Neural cell (in vitro differentiated cells): ENCODE data around the gene FHDC1.

Source experiments
- EP300 ChIP-seq: fragments of 450-650 bp; conservative IDR thresholded peaks from 2 replicates; pipeline ENCODE4 v1.6.1; 2014; ENCODE audit warnings: antibody characterized with exemption, mild to moderate bottlenecking, moderate library complexity; ENCODE audit not compliant: poor library complexity, severe bottlenecking
- EZH2 ChIP-seq: fragments of 200-600, 300-800 bp; shearing (Covaris generic), sonication (generic); IDR thresholded peaks from 2 replicates; pipeline ENCODE4 v1.6.1; 2014; ENCODE audit warnings: antibody characterized with exemption, low read length, borderline replicate concordance, mild to moderate bottlenecking; ENCODE audit not compliant: insufficient read depth, poor library complexity, severe bottlenecking
- POLR2AphosphoS5 ChIP-seq: IDR thresholded peaks from 2 replicates; pipeline ENCODE4 v1.6.1; 2012
- RAD21 ChIP-seq: fragments of 450-650 bp; conservative IDR thresholded peaks from 2 replicates; pipeline ENCODE4 v1.6.1; 2014; ENCODE audit warnings: antibody characterized with exemption, mild to moderate bottlenecking, moderate library complexity
- SMC3 ChIP-seq: fragments of 450-650 bp; conservative IDR thresholded peaks from 2 replicates; pipeline ENCODE4 v1.6.1; 2014; ENCODE audit warnings: antibody characterized with exemption, mild to moderate bottlenecking, moderate library complexity; ENCODE audit not compliant: poor library complexity
- TAF1 ChIP-seq: IDR thresholded peaks from 2 replicates; pipeline ENCODE4 v1.6.1; 2012; ENCODE audit warnings: low read depth
- TF ChIP-seq, protein P1 (sequence below): fragments of 450-650 bp; IDR thresholded peaks from 2 replicates; pipeline ENCODE4 v1.5.1; 2014; ENCODE audit warnings: antibody characterized with exemption, mild to moderate bottlenecking, moderate library complexity; ENCODE audit not compliant: poor library complexity, severe bottlenecking
- TF ChIP-seq, protein P2 (sequence below): IDR thresholded peaks from 2 replicates; pipeline ENCODE4 v1.6.1; 2012; ENCODE audit warnings: borderline replicate concordance

DNA sequence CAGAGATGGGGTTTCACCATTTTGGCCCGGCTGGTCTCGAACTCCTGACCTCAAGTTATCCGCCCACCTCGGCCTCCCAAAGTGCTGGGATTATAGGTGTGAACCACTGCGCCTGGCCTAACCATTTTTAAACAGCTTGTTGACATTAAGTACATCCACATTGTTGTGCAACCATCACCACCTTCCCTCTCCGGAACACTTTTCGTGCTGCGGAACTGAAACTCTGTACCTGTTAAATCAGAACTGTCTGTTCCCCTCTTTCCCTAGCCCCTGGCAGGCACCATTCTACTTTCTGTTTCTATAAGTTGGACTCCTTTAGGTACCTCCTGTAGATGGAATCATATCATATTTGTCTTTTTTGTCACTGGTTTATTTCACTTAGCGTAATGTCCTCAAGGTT, 9.5 kb downstream of the FHDC1 start:
- TF ChIP-seq TAF1 (no peak), EZH2 (no peak), POLR2AphosphoS5 (no peak), RAD21 (no peak), EP300 (no peak), SMC3 (no peak)
- TF ChIP-seq, protein P1, sequence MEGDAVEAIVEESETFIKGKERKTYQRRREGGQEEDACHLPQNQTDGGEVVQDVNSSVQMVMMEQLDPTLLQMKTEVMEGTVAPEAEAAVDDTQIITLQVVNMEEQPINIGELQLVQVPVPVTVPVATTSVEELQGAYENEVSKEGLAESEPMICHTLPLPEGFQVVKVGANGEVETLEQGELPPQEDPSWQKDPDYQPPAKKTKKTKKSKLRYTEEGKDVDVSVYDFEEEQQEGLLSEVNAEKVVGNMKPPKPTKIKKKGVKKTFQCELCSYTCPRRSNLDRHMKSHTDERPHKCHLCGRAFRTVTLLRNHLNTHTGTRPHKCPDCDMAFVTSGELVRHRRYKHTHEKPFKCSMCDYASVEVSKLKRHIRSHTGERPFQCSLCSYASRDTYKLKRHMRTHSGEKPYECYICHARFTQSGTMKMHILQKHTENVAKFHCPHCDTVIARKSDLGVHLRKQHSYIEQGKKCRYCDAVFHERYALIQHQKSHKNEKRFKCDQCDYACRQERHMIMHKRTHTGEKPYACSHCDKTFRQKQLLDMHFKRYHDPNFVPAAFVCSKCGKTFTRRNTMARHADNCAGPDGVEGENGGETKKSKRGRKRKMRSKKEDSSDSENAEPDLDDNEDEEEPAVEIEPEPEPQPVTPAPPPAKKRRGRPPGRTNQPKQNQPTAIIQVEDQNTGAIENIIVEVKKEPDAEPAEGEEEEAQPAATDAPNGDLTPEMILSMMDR, result no peak
- TF ChIP-seq, protein P2, sequence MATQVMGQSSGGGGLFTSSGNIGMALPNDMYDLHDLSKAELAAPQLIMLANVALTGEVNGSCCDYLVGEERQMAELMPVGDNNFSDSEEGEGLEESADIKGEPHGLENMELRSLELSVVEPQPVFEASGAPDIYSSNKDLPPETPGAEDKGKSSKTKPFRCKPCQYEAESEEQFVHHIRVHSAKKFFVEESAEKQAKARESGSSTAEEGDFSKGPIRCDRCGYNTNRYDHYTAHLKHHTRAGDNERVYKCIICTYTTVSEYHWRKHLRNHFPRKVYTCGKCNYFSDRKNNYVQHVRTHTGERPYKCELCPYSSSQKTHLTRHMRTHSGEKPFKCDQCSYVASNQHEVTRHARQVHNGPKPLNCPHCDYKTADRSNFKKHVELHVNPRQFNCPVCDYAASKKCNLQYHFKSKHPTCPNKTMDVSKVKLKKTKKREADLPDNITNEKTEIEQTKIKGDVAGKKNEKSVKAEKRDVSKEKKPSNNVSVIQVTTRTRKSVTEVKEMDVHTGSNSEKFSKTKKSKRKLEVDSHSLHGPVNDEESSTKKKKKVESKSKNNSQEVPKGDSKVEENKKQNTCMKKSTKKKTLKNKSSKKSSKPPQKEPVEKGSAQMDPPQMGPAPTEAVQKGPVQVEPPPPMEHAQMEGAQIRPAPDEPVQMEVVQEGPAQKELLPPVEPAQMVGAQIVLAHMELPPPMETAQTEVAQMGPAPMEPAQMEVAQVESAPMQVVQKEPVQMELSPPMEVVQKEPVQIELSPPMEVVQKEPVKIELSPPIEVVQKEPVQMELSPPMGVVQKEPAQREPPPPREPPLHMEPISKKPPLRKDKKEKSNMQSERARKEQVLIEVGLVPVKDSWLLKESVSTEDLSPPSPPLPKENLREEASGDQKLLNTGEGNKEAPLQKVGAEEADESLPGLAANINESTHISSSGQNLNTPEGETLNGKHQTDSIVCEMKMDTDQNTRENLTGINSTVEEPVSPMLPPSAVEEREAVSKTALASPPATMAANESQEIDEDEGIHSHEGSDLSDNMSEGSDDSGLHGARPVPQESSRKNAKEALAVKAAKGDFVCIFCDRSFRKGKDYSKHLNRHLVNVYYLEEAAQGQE, result no peak
